Motor neuron (in vitro differentiated cells): ENCODE measurements around the gene CDH7. TPM values are rescaled to one million over a fixed set of nuclear protein-coding genes. Genes with fewer than 3 reads are reported as not detected.

ENCODE experiments used
- ATAC-seq, 8 experiments: fragments of 200-7000 bp; cut with Tn5 transposase; replicated peaks in 6 of 8; 2 replicates each; pipeline ENCODE4 v1.8.0; 2021; ENCODE audit warnings: mild to moderate bottlenecking in 8 of 8, moderate library complexity in 8 of 8
- H3K27ac ChIP-seq, 2 donors: fragments of 250-450 bp; sonication (Bioruptor Pico); 2 replicates each; pipeline ENCODE4 v1.9.0; 2021; ENCODE audit warnings: antibody characterized with exemption in 2 of 2, mild to moderate bottlenecking in 2 of 2, moderate library complexity in 1 of 2
- H3K4me1 ChIP-seq, 2 donors: fragments of 250-450 bp; sonication (Bioruptor Pico); replicated peaks in 1 of 2; 2 replicates each; pipeline ENCODE4 v1.6.1; 2021; ENCODE audit warnings: antibody characterized with exemption in 2 of 2, mild to moderate bottlenecking in 2 of 2, moderate library complexity in 1 of 2
- H3K4me3 ChIP-seq, 5 donors: fragments of 250-450 bp; sonication (Bioruptor Pico); 2 replicates each; pipeline ENCODE4 v1.9.0; 2021; ENCODE audit warnings: antibody characterized with exemption in 5 of 5, mild to moderate bottlenecking in 5 of 5, moderate library complexity in 4 of 5
- WGBS, 10 experiments: fragments of 450-650 bp; shearing (Covaris generic); methylation state at CpG; one replicate each; pipeline ENCODE4 v1.0.0; 2022; 5-methylcytosine and 5-hydroxymethylcytosine counted together
- in situ Hi-C, 9 experiments: fragments of 400-800 bp; cut with MboI; loops; one replicate each; pipeline ENCODE4 v1.15.0; 2021; ENCODE audit warnings: low sequenced_read_pairs in 9 of 9, low pct_unique_long_range_greater_than_20kb in 2 of 9; ENCODE audit not compliant: unreplicated experiment in 9 of 9
- total RNA-seq, 8 experiments: library from RNA; unstranded; fragments of 300-600 nt; gene quantifications; 2 replicates each; pipeline versions ENCODE4 v1.2.3 to v1.2.4, GENCODE V29; 2022

CDH7 gene
- total RNA-seq, 8 experiments from 2014 or later = under 0.01 to 39.8 (median 17.2) TPM; not detected in 1

GRCh38 chr18:65786474-65786873 is 35.7 kb downstream of the CDH7 start:
- in situ Hi-C loops = no loop called here
- H3K4me1 ChIP-seq = peaks cover 0 to 15% of the 10 kb centered on the region in 2 donors
- H3K4me3 ChIP-seq = no peak overlapping the region
- WGBS, 10 experiments = 0 to 100% (median 80%) methylated on average over 1 to 2 of the region's 2 CpGs; no CpG with 5 or more reads in 3 of the 10 experiments
- H3K27ac ChIP-seq = no peak overlapping the region
- ATAC-seq = peak in 2 of 8 experiments; percentile 15 to 48

GRCh38 chr18:65788373-65788772 is 37.6 kb downstream of the CDH7 start:
- 7 to 85% (median 47%) methylated on average over 1 to 4 of the region's 4 CpGs; no CpG with 5 or more reads in 2 of the 10 experiments for WGBS, 10 experiments
- peaks cover 0 to 18% of the 10 kb centered on the region in 2 donors for H3K4me1 ChIP-seq
- no peak overlapping the region for H3K27ac ChIP-seq
- H3K4me3 ChIP-seq = no peak overlapping the region
- in situ Hi-C loops = no loop called here
- peak in 5 of 8 experiments; percentile 46 to 70 (median 58) for ATAC-seq

- H3K4me3 ChIP-seq = no peak overlapping the region
- ATAC-seq = no peak
- H3K27ac ChIP-seq = no peak overlapping the region
- in situ Hi-C loops = no loop called here
- 14 to 100% (median 94%) methylated on average over 1 to 4 of the region's 4 CpGs for WGBS, 10 experiments
- H3K4me1 ChIP-seq = peaks cover 0 to 22% of the 10 kb centered on the region in 2 donors
Observed at GRCh38 chr18:65790604-65791003, 39.8 kb downstream of the CDH7 start.

- in situ Hi-C loops = no loop called here
- 2 to 100% (median 88%) methylated on average over 2 to 4 of the region's 4 CpGs for WGBS, 10 experiments
- ATAC-seq = no peak
- Histone ChIP-seq H3K27ac (no peak overlapping the region), H3K4me1 (peaks cover 0 to 12% of the 10 kb centered on the region in 2 donors), H3K4me3 (no peak overlapping the region)
Observed at GRCh38 chr18:65791719-65792118, 40.9 kb downstream of the CDH7 start.

- Histone ChIP-seq H3K27ac (no peak overlapping the region), H3K4me1 (peaks cover 0 to 11% of the 10 kb centered on the region in 2 donors), H3K4me3 (no peak overlapping the region)
- in situ Hi-C loops = no loop called here
- peak in 5 of 8 experiments; percentile 45 to 76 (median 54) for ATAC-seq
- 0 to 100% (median 92%) methylated on average over 1 to 4 of the region's 4 CpGs for WGBS, 10 experiments
Observed at GRCh38 chr18:65792456-65793074, 41.8 kb downstream of the CDH7 start.

GRCh38 chr18:65808759-65809158 is 57.9 kb downstream of the CDH7 start:
- 0 to 85% (median 63%) methylated on average over 3 to 6 of the region's 6 CpGs for WGBS, 10 experiments
- ATAC-seq = peak in 3 of 8 experiments; percentile 54 to 73 (median 64)
- Histone ChIP-seq H3K27ac (no peak overlapping the region), H3K4me3 (no peak overlapping the region), H3K4me1 (peaks cover 0 to 23% of the 10 kb centered on the region in 2 donors)
- in situ Hi-C loops = no loop called here

- H3K4me1 ChIP-seq = peaks cover 0 to 17% of the 10 kb centered on the region in 2 donors
- 0 to 100% (median 80%) methylated on average over 1 to 4 of the region's 4 CpGs; no CpG with 5 or more reads in 1 of the 10 experiments for WGBS, 10 experiments
- no peak overlapping the region for H3K27ac ChIP-seq
- no peak overlapping the region for H3K4me3 ChIP-seq
- no peak for ATAC-seq
- in situ Hi-C loops = no loop called here
Observed at GRCh38 chr18:65811307-65811706, 60.5 kb downstream of the CDH7 start.

GRCh38 chr18:65815506-65815905 is 64.7 kb downstream of the CDH7 start:
- in situ Hi-C loops = no loop called here
- Histone ChIP-seq H3K27ac (no peak overlapping the region), H3K4me3 (no peak overlapping the region), H3K4me1 (no peaks in the 10 kb centered on the region)
- 0 to 100% (median 89%) methylated on average over 1 to 2 of the region's 2 CpGs for WGBS, 10 experiments
- ATAC-seq = no peak

GRCh38 chr18:65817178-65817577 is 66.4 kb downstream of the CDH7 start:
- no peak for ATAC-seq
- in situ Hi-C loops = no loop called here
- 3 to 90% (median 34%) methylated on average over 1 to 4 of the region's 4 CpGs; no CpG with 5 or more reads in 1 of the 10 experiments for WGBS, 10 experiments
- Histone ChIP-seq H3K4me3 (no peak overlapping the region), H3K4me1 (no peaks in the 10 kb centered on the region), H3K27ac (no peak overlapping the region)

- no peak for ATAC-seq
- in situ Hi-C loops = no loop called here
- Histone ChIP-seq H3K4me1 (no peaks in the 10 kb centered on the region), H3K4me3 (no peak overlapping the region), H3K27ac (no peak overlapping the region)
- WGBS, 10 experiments = 19 to 100% (median 85%) methylated on average over 2 to 3 of the region's 3 CpGs
Observed at GRCh38 chr18:65821911-65822310, 71.1 kb downstream of the CDH7 start.

GRCh38 chr18:65822826-65823225 is 72.0 kb downstream of the CDH7 start:
- WGBS, 10 experiments = 0 to 100% (median 33%) methylated on average over 1 to 2 of the region's 2 CpGs
- ATAC-seq = no peak
- Histone ChIP-seq H3K4me3 (no peak overlapping the region), H3K4me1 (no peaks in the 10 kb centered on the region), H3K27ac (no peak overlapping the region)
- in situ Hi-C loops = no loop called here

- Histone ChIP-seq H3K4me3 (no peak overlapping the region), H3K27ac (no peak overlapping the region), H3K4me1 (peaks cover 0 to 3% of the 10 kb centered on the region in 2 donors)
- ATAC-seq = no peak
- in situ Hi-C loops = no loop called here
- whole genome bisulfite sequencing, 10 experiments = 50 to 100% (median 100%) methylated on average over 1 of the region's 1 CpG; no CpG with 5 or more reads in 1 of the 10 experiments
Observed at GRCh38 chr18:65827444-65827843, 76.6 kb downstream of the CDH7 start.

GRCh38 chr18:65835881-65836280 is 85.1 kb downstream of the CDH7 start:
- H3K27ac ChIP-seq = no peak overlapping the region
- H3K4me1 ChIP-seq = peaks cover 0 to 3% of the 10 kb centered on the region in 2 donors
- 25 to 100% (median 90%) methylated on average over 1 to 4 of the region's 4 CpGs for WGBS, 10 experiments
- no peak for ATAC-seq
- in situ Hi-C loops = no loop called here
- no peak overlapping the region for H3K4me3 ChIP-seq

GRCh38 chr18:65846107-65846506 is 95.3 kb downstream of the CDH7 start:
- in situ Hi-C loops = no loop called here
- H3K4me3 ChIP-seq = no peak overlapping the region
- ATAC-seq = no peak
- no peak overlapping the region for H3K27ac ChIP-seq
- WGBS, 10 experiments = 0 to 100% (median 95%) methylated on average over 1 to 2 of the region's 2 CpGs
- no peaks in the 10 kb centered on the region for H3K4me1 ChIP-seq
